Vagina (tissue), 2 donors: ENCODE data around the gene PRRT1. TPM values are rescaled to one million over a fixed set of nuclear protein-coding genes. Genes with fewer than 3 reads are reported as not detected.
"Not testable (repeated sequence)": the region's sequence is repeated elsewhere in the genome, so short reads cannot be mapped to it uniquely, and the experiment has no call there.

Source experiments
- DNase-seq, 2 donors: peaks; one replicate each; pipeline ENCODE4 v3.0.0-alpha.2; 2017; ENCODE audit errors: extremely low spot score in 2 of 2
- H3K27ac ChIP-seq: fragments of 200-600 bp; sonication (generic); one replicate; pipeline ENCODE4 v1.5.1; 2019
- H3K27me3 ChIP-seq: fragments of 200-600 bp; sonication (generic); one replicate; pipeline ENCODE4 v1.5.1; 2019
- H3K36me3 ChIP-seq, 2 donors: fragments of 200-600 bp; sonication (generic); one replicate each; pipeline ENCODE4 v1.5.1; 2017 to 2019
- H3K4me1 ChIP-seq: fragments of 200-600 bp; sonication (generic); one replicate; pipeline ENCODE4 v1.5.1; 2019
- H3K4me3 ChIP-seq, 2 donors: fragments of 200-600 bp; sonication (generic); 1 replicate in 1 of 2; 2 replicates in 1 of 2; pipeline ENCODE4 v1.5.1; 2016 to 2019
- H3K9me3 ChIP-seq: fragments of 200-600 bp; sonication (generic); one replicate; pipeline ENCODE4 v1.5.1; 2019
- CTCF ChIP-seq, 3 experiments: fragments of 450-650 bp in 2 of 3; fragments of 200-600 bp in 1 of 3; sonication (generic) in 1 of 3; IDR thresholded peaks; one replicate each; pipeline ENCODE4 v1.5.1; 2017 to 2019; ENCODE audit warnings: antibody characterized with exemption in 3 of 3, mild to moderate bottlenecking in 2 of 3, moderate library complexity in 2 of 3
- POLR2A ChIP-seq, 2 donors: fragments of 450-650 bp; IDR thresholded peaks; one replicate each; pipeline ENCODE4 v1.6.1; 2017; ENCODE audit warnings: antibody characterized with exemption in 2 of 2, mild to moderate bottlenecking in 2 of 2, moderate library complexity in 2 of 2
- POLR2AphosphoS5 ChIP-seq, 2 donors: sonication (generic); formaldehyde crosslinking; IDR thresholded peaks; one replicate each; pipeline ENCODE4 v1.9.0; 2017; ENCODE audit warnings: antibody characterized with exemption in 2 of 2, mild to moderate bottlenecking in 2 of 2, low read depth in 1 of 2; ENCODE audit not compliant: insufficient read depth in 1 of 2
- intact Hi-C: fragments of 100-400 bp; cut with DNase I; formaldehyde crosslinking; loops from one replicate; pipeline ENCODE4 v1.15.1; 2023
- microRNA-seq: library from miRNA; unstranded; fragments of <30 nt; microRNA quantifications from one replicate; pipeline ENCODE4, GENCODE V29; 2017; ENCODE audit warnings: borderline number of aligned reads, borderline replicate concordance
- small RNA-seq: library from RNA; depleted of rRNA; stranded (forward); fragments of <200 nt; gene quantifications from one replicate; pipeline ENCODE3, GENCODE V24; 2016
- total RNA-seq: library from RNA; depleted of rRNA; stranded (reverse); fragments of >200 nt; gene quantifications from one replicate; pipeline ENCODE4 v1.2.3, GENCODE V29; 2016

PRRT1 gene
- total RNA-seq, 1 donor from 2014 or later: 8.8 TPM

DNA sequence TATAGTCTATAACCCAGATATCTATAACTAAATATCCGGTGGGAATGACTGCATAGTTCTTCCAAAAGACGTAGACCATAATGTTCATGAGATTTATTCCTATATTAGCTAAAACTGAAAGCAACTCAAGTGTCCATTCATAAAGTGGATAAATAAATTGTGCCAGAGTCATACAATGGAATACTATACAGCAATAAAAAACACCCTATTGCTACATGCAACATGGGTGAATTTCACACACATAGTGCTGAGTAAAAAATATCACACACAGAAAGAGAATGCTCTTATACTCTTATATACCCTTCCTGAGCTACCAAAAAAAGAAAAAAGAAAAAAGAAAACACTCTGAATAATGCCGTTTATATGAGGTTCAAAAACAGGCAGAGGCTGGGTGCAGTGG lies 49.5 kb downstream of the PRRT1 start:
- no peak for DNase-seq
- no peak overlapping the region for H3K27ac ChIP-seq
- H3K9me3 ChIP-seq: no peaks in the 10 kb centered on the region
- H3K27me3 ChIP-seq: no peaks in the 10 kb centered on the region
- peaks cover 0 to under 1% of the 10 kb centered on the region in 2 donors for H3K36me3 ChIP-seq
- intact Hi-C loops: no loop called here
- H3K4me3 ChIP-seq: no peak overlapping the region
- TF ChIP-seq POLR2AphosphoS5 (IDR thresholded peaks at IDR 0.05; ENCODE audit: insufficient read depth in 1 of 2, low read depth in 1 of 2): no peak
- no peak for TF ChIP-seq CTCF (IDR thresholded peaks at IDR 0.05)
- no peak for TF ChIP-seq POLR2A (IDR thresholded peaks at IDR 0.05)
- peaks cover 26% of the 10 kb centered on the region for H3K4me1 ChIP-seq

GRCh38 chr6:32100251-32100650 lies 51.5 kb downstream of the PRRT1 start:
- H3K4me1 ChIP-seq: peaks cover 24% of the 10 kb centered on the region
- H3K27ac ChIP-seq, H3K9me3 ChIP-seq, intact Hi-C loops, H3K36me3 ChIP-seq, H3K4me3 ChIP-seq, DNase-seq, H3K27me3 ChIP-seq: not testable (repeated sequence)

Small RNA genes lying within 50 kb of the gene (microRNA-seq; reads per million reads assigned to microRNA genes)
- gene MIR6721 (not detected), gene MIR6833 (not detected)

Small RNA genes lying within 50 kb of the gene (small RNA-seq; reads per million reads assigned to genes)
- not detected for gene AL662884.1
- gene MIR6833: not detected

Other genes starting within 250 kb of the PRRT1 start
- gene ZBTB12, start 249.9 kb downstream of the PRRT1 start, total RNA-seq: 1.7 TPM
- 2.9 TPM for gene C2, start 224.2 kb downstream of the PRRT1 start, total RNA-seq
- gene CFB, start 205.8 kb downstream of the PRRT1 start, total RNA-seq: 9.6 TPM
- gene NELFE, start 193.0 kb downstream of the PRRT1 start, total RNA-seq: 100 TPM
- 35.4 TPM for gene SKIC2, start 192.8 kb downstream of the PRRT1 start, total RNA-seq
- 15.5 TPM for gene DXO, start 179.8 kb downstream of the PRRT1 start, total RNA-seq
- gene C4A, start 169.9 kb downstream of the PRRT1 start, total RNA-seq: 31.4 TPM
- gene C4B, start 137.1 kb downstream of the PRRT1 start, total RNA-seq: 23.1 TPM
- 9.3 TPM for gene CYP21A2, start 113.5 kb downstream of the PRRT1 start, total RNA-seq
- gene TNXB, start 42.6 kb downstream of the PRRT1 start, total RNA-seq: 207 TPM
- gene ATF6B, start 23.7 kb downstream of the PRRT1 start, total RNA-seq: 76.6 TPM
- 2.7 TPM for gene FKBPL, start 21.7 kb downstream of the PRRT1 start, total RNA-seq
- gene PPT2, start 2.2 kb upstream of the PRRT1 start, total RNA-seq: 31.9 TPM
- 13.3 TPM for gene EGFL8, start 12.7 kb upstream of the PRRT1 start, total RNA-seq
- 35.1 TPM for gene AGPAT1, start 24.1 kb upstream of the PRRT1 start, total RNA-seq
- 48.4 TPM for gene RNF5, start 26.5 kb upstream of the PRRT1 start, total RNA-seq
- 8.1 TPM for gene AGER, start 32.3 kb upstream of the PRRT1 start, total RNA-seq
- gene PBX2, start 38.3 kb upstream of the PRRT1 start, total RNA-seq: 49.4 TPM
- gene GPSM3, start 40.7 kb upstream of the PRRT1 start, total RNA-seq: 16.2 TPM
- gene NOTCH4, start 72.1 kb upstream of the PRRT1 start, total RNA-seq: 18.2 TPM
- not detected for gene TSBP1, start 220.0 kb upstream of the PRRT1 start, total RNA-seq